GM21529 (cell line): ENCODE results near the gene OSBPL8.

Experiments
- ATAC-seq: cut with Tn5 transposase; IDR thresholded peaks from one replicate; pipeline ENCODE4 v1.9.1; 2021; ENCODE audit not compliant: unreplicated experiment

Gene OSBPL8, protein sequence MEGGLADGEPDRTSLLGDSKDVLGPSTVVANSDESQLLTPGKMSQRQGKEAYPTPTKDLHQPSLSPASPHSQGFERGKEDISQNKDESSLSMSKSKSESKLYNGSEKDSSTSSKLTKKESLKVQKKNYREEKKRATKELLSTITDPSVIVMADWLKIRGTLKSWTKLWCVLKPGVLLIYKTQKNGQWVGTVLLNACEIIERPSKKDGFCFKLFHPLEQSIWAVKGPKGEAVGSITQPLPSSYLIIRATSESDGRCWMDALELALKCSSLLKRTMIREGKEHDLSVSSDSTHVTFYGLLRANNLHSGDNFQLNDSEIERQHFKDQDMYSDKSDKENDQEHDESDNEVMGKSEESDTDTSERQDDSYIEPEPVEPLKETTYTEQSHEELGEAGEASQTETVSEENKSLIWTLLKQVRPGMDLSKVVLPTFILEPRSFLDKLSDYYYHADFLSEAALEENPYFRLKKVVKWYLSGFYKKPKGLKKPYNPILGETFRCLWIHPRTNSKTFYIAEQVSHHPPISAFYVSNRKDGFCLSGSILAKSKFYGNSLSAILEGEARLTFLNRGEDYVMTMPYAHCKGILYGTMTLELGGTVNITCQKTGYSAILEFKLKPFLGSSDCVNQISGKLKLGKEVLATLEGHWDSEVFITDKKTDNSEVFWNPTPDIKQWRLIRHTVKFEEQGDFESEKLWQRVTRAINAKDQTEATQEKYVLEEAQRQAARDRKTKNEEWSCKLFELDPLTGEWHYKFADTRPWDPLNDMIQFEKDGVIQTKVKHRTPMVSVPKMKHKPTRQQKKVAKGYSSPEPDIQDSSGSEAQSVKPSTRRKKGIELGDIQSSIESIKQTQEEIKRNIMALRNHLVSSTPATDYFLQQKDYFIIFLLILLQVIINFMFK

GRCh38 chr12:76559400-76560085, at the start of gene OSBPL8:
TSS of gene OSBPL8 (minus strand) at chr12:76559771. CDS start at chr12:76487551, 72,220 bp downstream.
- peak; percentile 78 for ATAC-seq

- no peak for ATAC-seq
Observed at GRCh38 chr12:76608070-76608469, 48.5 kb upstream of the OSBPL8 start.

GRCh38 chr12:76595056-76595455, 35.5 kb upstream of the OSBPL8 start:
- ATAC-seq: no peak

GRCh38 chr12:76591476-76591875, 31.9 kb upstream of the OSBPL8 start:
- ATAC-seq: no peak

DNA sequence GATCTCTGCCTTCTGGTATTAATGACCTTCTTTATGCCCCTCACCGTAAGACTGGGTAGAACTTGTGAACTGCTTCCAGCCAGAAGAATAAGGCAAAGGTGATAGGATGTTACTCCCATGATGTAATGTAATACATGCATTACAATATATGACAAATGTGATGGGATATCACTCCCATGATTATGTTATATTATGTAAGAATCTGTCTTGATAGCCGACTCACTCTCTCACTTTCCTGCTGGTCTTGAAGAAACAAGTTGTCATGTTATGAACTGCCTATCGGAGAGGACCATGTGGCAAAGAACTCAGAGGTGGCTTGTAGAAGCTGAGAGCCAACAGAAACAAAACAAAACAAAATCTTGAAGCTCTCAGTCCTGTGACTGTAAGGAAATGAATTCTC, 30.6 kb upstream of the OSBPL8 start:
- no peak for ATAC-seq

- no peak for ATAC-seq
Observed at GRCh38 chr12:76588881-76589565, 29.5 kb upstream of the OSBPL8 start.

GRCh38 chr12:76587428-76588178, 28.0 kb upstream of the OSBPL8 start:
- no peak for ATAC-seq

- ATAC-seq: peak; percentile 78
Observed at GRCh38 chr12:76586764-76587395, 27.3 kb upstream of the OSBPL8 start.

DNA sequence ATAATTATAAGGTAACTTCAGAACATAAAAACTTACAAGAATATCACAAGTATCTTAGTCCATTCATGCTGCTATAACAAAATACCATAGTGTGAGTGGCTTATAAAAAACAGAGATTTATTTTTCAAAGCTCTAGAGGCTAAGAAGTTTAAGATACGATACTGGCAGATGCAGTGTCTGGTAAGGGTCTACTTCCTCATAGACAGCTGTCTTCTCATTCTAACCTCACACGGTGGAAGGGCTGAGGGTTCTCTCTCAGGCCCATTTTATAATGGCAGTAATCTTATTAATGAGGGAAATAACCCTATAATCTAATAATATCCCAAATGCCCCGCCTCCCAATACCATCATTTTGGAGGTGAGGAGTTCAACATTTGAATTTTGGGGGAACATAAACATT, 23.7 kb upstream of the OSBPL8 start:
- ATAC-seq: no peak

- ATAC-seq: no peak
Observed at GRCh38 chr12:76573840-76574373, 14.3 kb upstream of the OSBPL8 start.

GRCh38 chr12:76571256-76571655, 11.7 kb upstream of the OSBPL8 start:
- ATAC-seq: no peak

DNA sequence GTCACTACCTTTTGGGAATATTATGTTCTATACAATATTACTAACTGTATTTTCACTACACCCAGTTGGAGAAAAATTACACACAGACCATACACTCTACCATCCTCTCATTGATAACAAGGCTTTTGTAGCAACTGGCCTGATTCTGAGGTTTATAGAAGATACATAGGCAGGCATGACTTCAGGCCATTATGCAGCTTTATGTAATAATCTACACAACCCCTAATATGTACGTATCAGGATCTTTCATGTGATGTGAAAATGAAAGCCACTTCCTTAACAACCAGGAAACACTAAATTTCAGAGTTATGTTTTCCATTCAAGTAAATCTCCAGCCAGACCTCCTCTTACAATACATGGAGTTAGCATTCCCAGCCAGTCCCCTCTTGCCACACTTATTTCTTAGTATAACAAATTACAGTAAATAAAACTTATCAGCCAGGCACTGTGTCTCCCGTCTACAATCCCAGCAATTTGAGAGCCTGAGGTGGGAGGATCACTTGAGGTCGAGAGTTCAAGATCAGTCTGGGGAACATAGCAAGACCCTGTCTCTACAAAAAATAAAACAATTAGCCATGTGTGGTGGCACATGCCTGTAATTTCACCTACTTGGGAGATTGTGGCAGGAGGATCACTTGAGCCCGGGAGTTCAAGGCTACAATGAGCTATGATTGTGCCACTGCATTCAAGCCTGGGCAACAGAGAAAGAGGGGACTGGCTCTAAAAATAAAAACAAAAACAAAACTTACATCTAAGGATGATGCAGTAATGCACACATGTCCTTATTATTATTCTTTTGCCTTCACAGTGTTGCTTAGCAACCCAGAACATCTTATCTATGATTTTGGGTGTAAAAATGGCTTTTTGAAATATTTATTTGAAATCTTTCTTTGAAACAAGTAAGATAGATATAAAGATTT, 10.4 kb upstream of the OSBPL8 start:
- peak; percentile 52 for ATAC-seq

DNA sequence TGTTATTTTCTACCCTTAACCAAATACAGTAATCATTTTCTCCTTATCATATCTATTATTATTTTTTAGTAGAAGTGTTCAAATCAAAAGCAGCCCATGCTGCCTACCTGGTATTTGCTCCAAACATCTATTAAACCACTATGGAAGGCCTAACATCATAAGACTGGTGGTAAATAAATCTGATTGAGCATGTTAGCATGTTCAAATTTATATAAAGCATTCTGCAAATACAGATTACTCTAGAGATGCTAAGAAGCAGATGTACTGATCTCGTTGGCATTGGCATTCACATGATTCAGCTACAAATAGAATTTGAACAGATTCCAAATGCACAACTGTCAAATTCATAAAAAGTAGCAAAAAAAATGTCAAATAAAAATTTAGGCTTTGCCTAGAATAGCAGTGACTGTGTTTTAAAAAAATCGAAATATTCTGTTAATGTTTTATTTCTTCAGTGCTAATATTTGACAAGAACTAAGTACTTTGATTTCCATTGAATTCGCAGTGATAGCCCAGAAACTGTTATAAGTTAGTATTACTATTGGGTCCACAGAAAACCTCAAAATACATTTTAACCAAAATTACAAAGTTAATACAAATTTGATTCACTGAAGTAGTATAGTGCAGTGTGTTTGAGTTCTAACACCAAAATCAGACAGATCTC, 9.4 kb upstream of the OSBPL8 start:
- ATAC-seq: no peak

DNA sequence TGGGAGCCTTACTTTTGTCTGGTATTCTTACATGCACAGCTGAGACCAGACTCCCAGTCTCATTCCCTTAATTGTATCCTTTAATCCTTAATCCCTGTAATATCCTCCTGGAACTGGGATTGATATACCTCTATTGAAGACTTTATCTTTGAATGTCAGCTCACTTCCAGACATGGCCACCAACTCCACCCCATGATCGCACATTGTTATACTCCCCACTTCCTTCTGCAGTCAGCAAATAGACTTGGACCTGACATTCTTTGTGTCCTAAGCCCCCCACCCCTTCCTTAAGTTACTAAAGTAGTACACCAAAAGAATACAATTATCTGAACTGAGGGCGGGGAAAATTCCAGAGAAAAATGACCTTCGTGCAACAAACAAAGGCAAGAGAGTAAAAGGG, 8.6 kb upstream of the OSBPL8 start:
- no peak for ATAC-seq

DNA sequence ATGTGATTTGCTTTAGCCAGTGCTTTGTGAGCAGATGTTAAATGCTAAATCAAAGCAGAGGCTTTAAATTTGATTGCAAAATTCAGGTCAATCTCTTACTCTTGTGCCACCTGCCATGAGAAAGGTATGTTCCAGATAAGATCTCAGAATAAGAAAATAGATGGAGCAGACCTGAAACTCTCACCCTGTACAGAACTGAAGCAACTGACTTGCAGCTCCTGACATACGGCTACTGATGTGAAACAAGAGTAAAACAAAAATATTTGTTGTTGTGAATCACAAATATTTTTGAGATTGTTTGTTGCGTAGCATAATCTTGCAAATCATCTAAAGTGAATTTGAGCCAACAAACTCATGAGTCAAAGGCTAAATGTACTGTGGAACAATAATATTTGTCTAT, 3.5 kb upstream of the OSBPL8 start:
- ATAC-seq: no peak

DNA sequence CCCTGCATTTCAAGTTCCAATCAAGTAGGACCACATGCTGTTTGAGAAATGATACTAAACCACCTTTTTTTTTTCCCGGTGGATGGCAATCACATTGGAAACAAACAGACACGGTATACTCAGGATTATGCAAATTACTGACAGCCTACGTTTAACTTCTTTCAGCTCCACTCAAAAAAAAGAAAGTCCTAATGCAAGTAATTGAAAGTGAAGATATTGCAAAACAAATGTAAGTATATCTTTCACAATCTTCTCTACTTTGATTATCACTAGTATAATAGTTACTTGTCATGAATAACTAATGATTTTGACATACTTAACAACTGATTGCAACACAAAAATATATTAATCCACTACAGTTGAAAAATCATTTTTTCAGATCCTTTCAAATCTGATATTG, 2.6 kb upstream of the OSBPL8 start:
- ATAC-seq: no peak

GRCh38 chr12:76560086-76560491, 518 bp upstream of the OSBPL8 start:
- peak; percentile 38 for ATAC-seq
